HG03439 (cell line): Measurements from ENCODE around the gene ATF7IP.

Source experiments
- ATAC-seq: cut with Tn5 transposase; IDR thresholded peaks from one replicate; pipeline ENCODE4 v1.9.1; 2021; ENCODE audit warnings: mild to moderate bottlenecking, moderate library complexity; ENCODE audit not compliant: unreplicated experiment

Gene ATF7IP

GRCh38 chr12:14473707-14474287 is 108.3 kb downstream of the ATF7IP start:
- ATAC-seq: no peak

GRCh38 chr12:14479004-14479403 is 113.5 kb downstream of the ATF7IP start:
- no peak for ATAC-seq

DNA sequence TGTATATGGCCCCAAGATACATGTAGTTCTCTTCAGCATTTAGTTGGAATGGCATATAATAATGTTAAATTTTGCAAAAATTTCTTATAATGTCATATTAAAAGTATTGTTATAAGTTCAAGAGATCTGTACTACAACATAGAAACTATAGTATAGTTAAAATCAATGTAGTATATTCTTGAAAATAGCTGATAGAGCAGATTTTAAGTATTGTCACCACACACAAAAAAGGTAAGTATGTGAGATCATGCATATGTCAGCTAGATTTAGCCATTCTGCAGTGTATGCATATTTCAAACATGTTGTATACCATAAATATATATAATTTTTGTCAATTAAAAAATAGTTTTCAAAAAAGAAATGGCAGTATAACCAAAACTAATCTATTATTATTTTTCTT is 115.7 kb downstream of the ATF7IP start:
- ATAC-seq: no peak

DNA sequence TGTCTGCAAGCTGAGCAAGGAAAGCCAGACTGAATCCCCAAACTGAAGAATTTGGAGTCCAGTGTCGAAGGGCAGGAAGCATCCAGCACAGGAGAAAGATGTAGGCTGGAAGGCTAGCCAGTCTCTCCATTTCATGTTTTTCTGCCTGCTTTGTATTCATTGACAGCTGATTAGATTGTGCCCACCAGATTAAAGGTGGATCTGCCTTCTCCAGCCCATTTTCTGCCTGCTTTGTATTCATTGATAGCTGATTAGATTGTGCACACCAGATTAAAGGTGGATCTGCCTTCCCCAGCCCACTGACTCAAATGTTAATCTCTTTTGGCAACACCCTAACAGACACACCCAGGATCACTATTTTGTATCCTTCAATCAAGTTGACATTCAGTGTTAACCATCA is 116.9 kb downstream of the ATF7IP start:
- no peak for ATAC-seq

GRCh38 chr12:14482886-14483285 is 117.4 kb downstream of the ATF7IP start:
- ATAC-seq: no peak

- no peak for ATAC-seq
These were observed 129.8 kb downstream of the ATF7IP start for GRCh38 chr12:14495326-14495725.

DNA sequence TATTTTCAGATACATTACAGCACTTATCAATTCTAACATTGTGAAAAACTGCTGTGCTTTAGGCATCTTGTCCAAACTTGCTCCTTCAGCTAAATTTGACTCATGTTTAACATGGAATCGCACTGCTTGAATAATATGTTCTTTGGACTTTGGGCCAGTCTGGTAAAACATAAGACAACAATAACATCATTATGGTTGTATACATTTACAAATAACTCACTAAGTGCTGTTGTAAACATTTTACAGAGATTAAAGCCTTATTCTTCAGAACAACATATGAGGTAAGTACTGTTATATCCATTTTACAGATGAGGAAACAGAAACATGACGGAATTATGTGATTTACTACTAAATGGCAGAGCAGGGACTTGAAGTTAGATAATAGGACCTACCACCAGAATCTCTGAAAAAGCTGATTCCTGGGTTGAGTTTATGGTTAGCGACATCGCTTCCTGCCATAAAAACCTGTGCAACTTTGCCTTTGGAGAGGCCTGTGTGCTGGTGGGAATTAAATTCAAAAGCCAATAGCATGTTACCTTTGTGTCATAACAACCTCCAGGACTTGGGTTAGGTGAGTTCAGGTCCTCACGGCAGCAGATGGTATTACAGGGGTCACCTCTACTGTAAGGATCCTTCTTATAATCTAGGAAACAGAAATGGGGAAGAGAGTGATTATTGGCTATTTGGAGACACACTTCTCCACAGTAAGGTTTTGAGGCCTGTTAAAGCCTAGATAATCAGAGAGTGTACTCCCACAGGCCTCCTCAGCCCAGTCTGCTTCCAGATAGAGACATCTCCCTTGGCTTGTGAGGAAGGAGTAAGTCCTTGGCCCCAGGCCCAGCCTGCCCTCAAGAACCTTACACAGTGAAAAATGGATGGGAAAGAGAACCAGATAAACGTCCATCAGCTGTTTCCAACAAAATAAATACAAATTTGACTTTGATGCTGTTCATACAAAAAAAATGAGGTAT is 140.4 kb downstream of the ATF7IP start:
- ATAC-seq: no peak

DNA sequence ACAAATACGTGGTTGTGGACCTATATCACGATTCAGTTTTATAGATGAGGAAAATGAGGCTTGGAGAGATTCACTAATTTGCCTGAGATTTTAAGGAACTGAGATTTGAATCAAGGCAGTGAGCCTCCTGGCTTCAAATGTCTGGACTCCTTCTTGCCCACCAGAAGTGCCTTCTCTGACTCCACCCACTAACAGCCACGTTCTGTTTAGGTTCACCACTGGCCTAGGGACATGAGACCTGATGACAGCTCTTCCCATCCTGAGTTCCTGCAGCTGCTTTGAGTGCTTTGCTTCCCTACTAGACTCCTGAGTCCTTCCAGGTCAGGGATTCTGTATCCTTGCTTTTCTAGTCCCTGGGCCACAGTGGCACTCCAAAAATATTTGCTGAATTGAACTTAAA is 145.1 kb downstream of the ATF7IP start:
- ATAC-seq: no peak

DNA sequence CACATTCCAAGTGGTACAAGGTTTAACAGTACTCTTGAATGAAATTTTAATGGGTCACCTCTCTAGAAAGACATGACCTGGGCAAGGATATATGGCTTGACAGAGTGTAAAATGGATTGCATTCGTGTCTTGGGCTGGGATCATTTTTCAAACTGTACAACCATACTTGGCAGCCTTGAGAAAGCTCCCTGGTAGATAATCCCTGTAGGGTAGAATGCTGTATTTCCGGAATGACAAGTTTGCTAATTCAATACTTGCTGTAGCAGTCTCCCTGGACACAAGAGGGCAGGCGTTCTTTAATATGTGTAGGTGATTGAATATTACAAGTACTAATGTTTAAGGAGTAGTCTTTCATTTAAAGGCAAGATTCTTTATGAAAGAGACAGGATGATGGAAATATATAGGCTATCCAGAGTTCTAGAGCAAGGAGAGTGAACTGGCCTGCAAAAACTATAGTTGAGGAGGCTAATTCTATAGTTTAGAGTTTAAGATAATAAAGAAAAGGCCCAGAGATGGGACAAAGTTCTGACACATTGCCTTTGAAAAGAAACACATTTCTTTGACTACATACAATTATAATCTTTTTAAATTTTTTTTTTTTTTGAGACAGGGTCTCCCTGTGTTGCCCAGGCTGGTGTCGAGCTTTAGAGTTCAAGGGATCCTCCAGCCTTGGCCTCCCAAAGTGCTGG is 148.8 kb downstream of the ATF7IP start:
- ATAC-seq: no peak

DNA sequence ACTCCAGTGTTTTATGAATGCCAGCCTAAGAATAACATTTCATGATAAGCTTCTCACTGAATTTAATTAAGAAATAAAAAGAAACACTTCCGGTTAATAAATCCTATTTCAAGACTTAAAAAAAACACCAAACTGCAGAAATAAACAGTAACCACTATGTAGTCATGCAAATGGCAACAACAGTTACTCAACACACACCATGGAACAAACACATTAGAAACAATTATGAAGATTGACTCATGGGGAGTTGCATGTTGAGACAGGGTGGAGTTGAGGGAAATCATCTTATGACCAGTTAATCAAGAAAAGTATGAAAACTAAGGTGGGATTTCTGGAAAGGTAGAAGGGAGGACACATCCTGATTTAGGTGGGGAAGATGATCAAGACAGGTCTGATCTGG is 149.5 kb downstream of the ATF7IP start:
- no peak for ATAC-seq

DNA sequence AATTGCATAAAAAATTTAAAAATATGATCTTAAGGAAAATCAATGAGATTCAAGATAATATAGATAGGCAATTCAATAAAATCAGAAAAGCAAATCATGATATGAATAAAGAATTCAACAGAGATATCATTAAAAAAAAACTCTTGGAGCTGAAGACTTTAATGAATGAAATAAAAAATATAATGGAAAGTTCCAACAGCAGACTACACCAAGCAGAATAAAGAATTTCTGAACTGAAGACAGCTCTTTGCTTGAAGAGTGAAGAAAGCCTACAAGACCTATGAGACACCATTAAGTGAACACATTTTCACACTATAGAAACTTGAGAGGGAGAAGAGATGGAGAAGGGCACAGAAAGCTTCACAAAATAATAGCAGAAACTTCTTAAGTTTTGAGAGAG is 156.3 kb downstream of the ATF7IP start:
- ATAC-seq: no peak

DNA sequence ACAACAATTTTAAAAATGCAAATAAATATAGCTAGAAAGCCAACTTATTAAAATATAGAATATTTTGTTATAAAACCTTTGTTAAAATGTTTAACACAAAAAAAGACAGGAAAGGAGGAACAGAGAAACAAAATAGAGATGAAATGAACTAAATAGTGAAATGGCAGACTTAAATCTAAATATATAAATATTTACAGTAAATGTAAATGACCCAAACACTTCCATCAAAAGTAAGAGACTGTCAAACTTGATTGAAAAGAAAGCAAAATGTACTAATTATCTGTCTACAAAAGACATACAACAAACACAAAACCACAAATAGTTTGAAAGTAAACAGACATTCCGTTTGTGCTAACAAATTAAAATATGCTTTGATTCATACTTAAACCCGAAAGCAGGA is 160.5 kb downstream of the ATF7IP start:
- no peak for ATAC-seq

- ATAC-seq: no peak
These were observed 166.7 kb downstream of the ATF7IP start for GRCh38 chr12:14532152-14532551.

DNA sequence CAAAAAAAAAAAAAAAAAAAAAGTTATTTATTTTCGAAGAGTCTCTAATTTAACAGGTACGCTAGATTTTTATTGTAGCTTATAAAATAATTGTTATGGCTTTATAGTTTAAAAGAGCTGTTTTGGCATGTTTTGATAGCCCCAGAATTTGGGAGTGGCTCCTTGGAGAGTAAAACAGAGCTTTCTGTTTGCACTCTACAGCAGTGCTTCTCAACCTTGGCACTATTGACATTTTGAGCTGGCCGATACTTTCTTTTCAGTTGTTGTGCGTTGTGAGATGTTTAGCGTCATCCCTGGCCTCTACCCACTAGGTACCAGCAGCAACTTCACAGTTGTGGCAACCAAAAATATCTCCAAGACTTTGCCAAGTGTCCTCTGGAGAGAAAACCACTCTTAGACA is 171.6 kb downstream of the ATF7IP start:
- no peak for ATAC-seq

DNA sequence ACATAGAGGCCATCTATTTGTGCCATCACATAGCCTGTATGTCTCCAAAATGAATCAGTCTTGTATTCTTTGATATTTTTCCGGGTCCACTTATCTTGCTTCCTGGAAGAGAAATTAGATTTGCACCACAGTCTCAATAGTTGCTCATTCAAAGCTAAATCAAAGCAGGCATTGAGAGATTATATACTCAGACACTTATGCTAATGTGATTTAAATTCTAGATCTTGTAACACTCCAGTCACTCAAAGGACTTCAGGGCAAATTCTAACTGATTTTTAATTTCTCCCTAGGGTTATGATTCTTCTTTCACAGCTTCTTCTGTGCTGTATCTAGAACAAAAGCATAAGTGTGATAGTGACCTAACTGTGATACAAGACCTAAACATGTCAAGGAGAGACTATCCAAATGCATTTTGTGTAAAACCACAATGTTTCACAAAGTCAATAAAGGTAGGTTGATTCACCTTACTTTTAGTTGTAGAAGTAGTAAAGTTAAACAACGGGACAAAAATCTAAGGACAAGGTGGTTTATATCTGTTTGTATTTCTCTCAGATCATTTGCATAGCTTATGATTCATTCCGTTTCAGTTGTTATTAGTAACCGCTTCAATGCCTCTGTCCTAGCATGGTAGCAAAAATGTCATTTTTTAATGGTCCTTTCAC is 175.4 kb downstream of the ATF7IP start:
- ATAC-seq: peak; percentile 70

- ATAC-seq: no peak
These were observed 180.0 kb downstream of the ATF7IP start for GRCh38 chr12:14545144-14546124.

- no peak for ATAC-seq
These were observed 182.1 kb downstream of the ATF7IP start for GRCh38 chr12:14547571-14547970.

GRCh38 chr12:14548609-14549008 is 183.1 kb downstream of the ATF7IP start:
- ATAC-seq: no peak
